ENCODE measurements around the gene TRAPPC3. TPM values are rescaled to one million over a fixed set of nuclear protein-coding genes. Genes with fewer than 3 reads are reported as not detected.
A peak's percentile ranks its signal among the peaks of the same experiment; 100 is the strongest.

The TRAPPC3 gene
- total and polyA plus RNA-seq, 9 of the 15 experiments (the other 6 are each of a cell fraction or from before 2014, with no cell fraction given): 20.6 to 141 (median 112) TPM

DNA sequence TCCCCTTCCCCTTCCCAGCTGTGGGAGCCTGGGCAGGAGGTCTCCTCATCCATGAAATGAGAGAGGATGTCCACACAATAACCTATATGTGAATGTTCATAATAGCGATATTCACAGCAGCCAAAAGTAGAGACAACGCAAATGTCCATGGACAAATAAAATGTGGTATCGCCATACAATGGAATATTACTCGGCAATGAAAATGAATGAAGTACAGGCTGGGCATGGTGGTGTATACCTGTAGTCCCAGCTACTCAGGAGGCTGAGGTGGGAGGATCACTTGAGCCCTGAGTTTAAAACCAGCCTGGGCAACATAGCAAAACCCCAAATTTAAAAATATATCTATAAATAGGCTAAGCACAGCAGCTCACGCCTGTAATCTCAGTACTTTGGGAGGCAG lies 47.7 kb downstream of the TRAPPC3 start:
- in situ Hi-C loops (cut with MboI) (loop anchor here (5.0 kb wide), 2 partner anchors 186 to 321 kb away; no protein-coding TSS in a partner anchor), intact Hi-C loops (cut with micrococcal nuclease) (loop anchor here (2.0 kb wide), 1 partner anchor 319 kb away; no protein-coding TSS in a partner anchor)
- ChIA-PET CTCF (ENCODE audit: low intra/inter-chr PET ratio) (interaction anchor here (0.6 to 5.7 kb wide), 4 partner anchors 34 to 222 kb away, joined by 3 to 116 read pairs (median 81); partner anchors contain the start of gene EVA1B), POLR2A (interaction anchor here (0.9 to 1.1 kb wide), 2 partner anchors 16 to 30 kb away, joined by 3 to 5 read pairs; no protein-coding TSS in a partner anchor)
- H3K4me1 ChIP-seq (replicated peaks in 1 of 2; ENCODE audit: control insufficient read depth in 2 of 2, insufficient read depth in 2 of 2, low read length in 2 of 2): peaks cover 0 to 40% of the 10 kb centered on the region in 2 experiments; a peak in 3 of 5 replicates
- 69% methylated on average over 5 of the region's 5 CpGs for WGBS (ENCODE audit: insufficient coverage, low coverage, missing lambda C conversion rate)
- H3K9me3 ChIP-seq (replicated peaks; ENCODE audit: control insufficient read depth, insufficient read depth, low read depth, low read length): no peaks in the 10 kb centered on the region
- H3K27ac ChIP-seq (ENCODE audit: extremely low read depth, low read depth, low read length): no peak overlapping the region
- no peak for ATAC-seq
- no peaks in the 10 kb centered on the region for H3K36me3 ChIP-seq (ENCODE audit: control insufficient read depth, insufficient read depth, low read length)
- no TSS peak for BruUV-seq (replicated peaks)
- no peak overlapping the region for H3K4me2 ChIP-seq (ENCODE audit: insufficient read depth, low read length)
- no peak for DNase-seq (ENCODE audit: extremely low read depth in 1 of 4, low spot score in 3 of 4)
- H3K79me2 ChIP-seq (ENCODE audit: control insufficient read depth, insufficient read depth, low read length): no peaks in the 10 kb centered on the region
- TF ChIP-seq POLR2AphosphoS5 (IDR thresholded peaks at IDR 0.05; ENCODE audit: control insufficient read depth, insufficient read depth, low read depth, low read length): no peak
- TF ChIP-seq ZNF146 (CRISPR knock-in tag; IDR thresholded peaks at IDR 0.05; ENCODE audit: unreplicated experiment): peak; percentile 91
- no peak overlapping the region for H2AFZ ChIP-seq (ENCODE audit: low read depth, low read length)
- no peak overlapping the region for H3K4me3 ChIP-seq
- H3K9me1 ChIP-seq (ENCODE audit: control insufficient read depth, insufficient read depth, low read length): no peaks in the 10 kb centered on the region
- no peaks in the 10 kb centered on the region for H4K20me1 ChIP-seq (replicated peaks; ENCODE audit: control insufficient read depth, insufficient read depth, low read length)
- no peaks in the 10 kb centered on the region for H3K27me3 ChIP-seq (ENCODE audit: control insufficient read depth in 2 of 2, insufficient read depth in 2 of 2, low read length in 2 of 2)
- H3K9ac ChIP-seq (ENCODE audit: insufficient read depth in 1 of 2, low read depth in 2 of 2, low read length in 2 of 2): no peak overlapping the region
- no peak for FAIRE-seq

DNA sequence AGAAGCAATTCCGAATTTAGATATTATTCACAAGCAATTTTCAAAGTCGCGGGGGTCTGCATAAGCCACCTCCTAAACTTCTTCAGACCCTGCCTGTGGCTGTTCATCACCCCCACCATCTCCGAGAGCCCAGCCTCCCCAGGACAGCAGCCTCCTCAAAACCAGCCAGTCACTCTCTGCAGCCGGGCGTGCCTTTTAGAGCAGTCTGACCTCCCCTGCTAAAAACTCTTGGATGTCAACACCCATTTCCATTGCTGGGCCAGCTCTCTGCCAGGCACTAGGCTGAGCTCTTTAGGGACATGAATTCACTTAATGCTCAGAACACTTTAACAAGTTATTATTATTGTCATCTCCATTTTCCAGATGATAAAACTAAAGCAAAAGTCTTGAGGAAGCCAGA lies 48.9 kb downstream of the TRAPPC3 start:
- Histone ChIP-seq H3K27ac (ENCODE audit: extremely low read depth, low read depth, low read length) (no peak overlapping the region), H3K79me2 (ENCODE audit: control insufficient read depth, insufficient read depth, low read length) (no peaks in the 10 kb centered on the region), H3K9ac (ENCODE audit: insufficient read depth in 1 of 2, low read depth in 2 of 2, low read length in 2 of 2) (no peak overlapping the region; a peak in 1 of 4 replicates), H3K9me1 (ENCODE audit: control insufficient read depth, insufficient read depth, low read length) (no peaks in the 10 kb centered on the region), H4K20me1 (replicated peaks; ENCODE audit: control insufficient read depth, insufficient read depth, low read length) (no peaks in the 10 kb centered on the region), H3K4me1 (replicated peaks in 1 of 2; ENCODE audit: control insufficient read depth in 2 of 2, insufficient read depth in 2 of 2, low read length in 2 of 2) (peaks cover 0 to 36% of the 10 kb centered on the region in 2 experiments; a peak in 3 of 5 replicates), H3K4me3 (no peak overlapping the region), H2AFZ (ENCODE audit: low read depth, low read length) (peak overlapping the region; percentile 92), H3K4me2 (ENCODE audit: insufficient read depth, low read length) (peak overlapping the region; percentile 82), H3K36me3 (ENCODE audit: control insufficient read depth, insufficient read depth, low read length) (peaks cover 8% of the 10 kb centered on the region; the same call in 1 of the 3 replicates), H3K9me3 (replicated peaks; ENCODE audit: control insufficient read depth, insufficient read depth, low read depth, low read length) (no peaks in the 10 kb centered on the region), H3K27me3 (ENCODE audit: control insufficient read depth in 2 of 2, insufficient read depth in 2 of 2, low read length in 2 of 2) (no peaks in the 10 kb centered on the region)
- intact Hi-C loops (cut with micrococcal nuclease): loop anchor here (1.0 to 2.0 kb wide), 4 partner anchors 34 to 320 kb away; no protein-coding TSS in a partner anchor
- ChIA-PET POLR2A (interaction anchor here (0.6 kb wide), 1 partner anchor 1682 kb away, joined by 4 read pairs; no protein-coding TSS in a partner anchor), CTCF (ENCODE audit: low intra/inter-chr PET ratio) (interaction anchor here (0.5 to 5.7 kb wide), 13 partner anchors 26 to 550 kb away, joined by 3 to 116 read pairs (median 7); partner anchors contain the start of genes MAP7D1 and TRAPPC3)
- ATAC-seq (no peak; the same call in 2 of the 3 replicates), DNase-seq (ENCODE audit: extremely low read depth in 1 of 4, low spot score in 3 of 4) (no peak), FAIRE-seq (peak; percentile 75)
- TF ChIP-seq NFE2 (IDR thresholded peaks at IDR 0.05; ENCODE audit: low read depth): peak; percentile 37; the same call in 1 of the 2 replicates
- TF ChIP-seq GATA2 (CRISPR knock-in tag; IDR thresholded peaks at IDR 0.05): 0 out of 2 replicates have a peak, but pooled peaks have one; percentile 2
- TF ChIP-seq ZFP36 (IDR thresholded peaks at IDR 0.05; ENCODE audit: low read depth, low read length, partially characterized antibody): no peak
- TF ChIP-seq, protein P1, sequence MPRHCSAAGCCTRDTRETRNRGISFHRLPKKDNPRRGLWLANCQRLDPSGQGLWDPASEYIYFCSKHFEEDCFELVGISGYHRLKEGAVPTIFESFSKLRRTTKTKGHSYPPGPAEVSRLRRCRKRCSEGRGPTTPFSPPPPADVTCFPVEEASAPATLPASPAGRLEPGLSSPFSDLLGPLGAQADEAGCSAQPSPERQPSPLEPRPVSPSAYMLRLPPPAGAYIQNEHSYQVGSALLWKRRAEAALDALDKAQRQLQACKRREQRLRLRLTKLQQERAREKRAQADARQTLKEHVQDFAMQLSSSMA (CRISPR knock-in tag; IDR thresholded peaks at IDR 0.05): no peak
- BruUV-seq (replicated peaks): no TSS peak
- 24% methylated on average over 6 of the region's 6 CpGs for WGBS (ENCODE audit: insufficient coverage, low coverage, missing lambda C conversion rate)
- in situ Hi-C loops (cut with MboI): loop anchor here (5.0 kb wide), 2 partner anchors 187 to 322 kb away; no protein-coding TSS in a partner anchor

Data from K562 (cell line).